HepG2 (cell line): Measurements from ENCODE around the gene TCAIM. TPM values are rescaled to one million over a fixed set of nuclear protein-coding genes. Genes with fewer than 3 reads are reported as not detected.

Experiments used
- ATAC-seq: fragments of 200-7000 bp; cut with Tn5 transposase; 3 replicates; pipeline ENCODE4 v1.9.1; 2020; ENCODE audit warnings: mild to moderate bottlenecking, moderate library complexity
- BruUV-seq: library from RNA; stranded (reverse); fragments of 400-500 nt; replicated peaks from 2 replicates; lab custom pipeline; 2021; lab: Mats Ljungman, UMichigan
- CTCF ChIA-PET: fragments of 300-600 bp; formaldehyde crosslinking; extraction: SDS; loops from one replicate; lab custom pipeline; 2021; ENCODE audit warnings: low total read pairs, inconsistent platforms, low intra/inter-chr PET ratio; lab: Yijun Ruan, JAX
- POLR2A ChIA-PET: fragments of 350-600 bp; sonication (Branson Sonifier 250); formaldehyde crosslinking; loops from one replicate; lab custom pipeline; 2020; ENCODE audit warnings: antibody characterized with exemption, inconsistent platforms; lab: Yijun Ruan, JAX
- DNase-seq: peaks from one replicate; pipeline ENCODE4 v3.0.0-alpha.2; 2015; ENCODE audit warnings: low spot score
- FAIRE-seq: peaks from 3 replicates; lab custom pipeline; 2011; peaks lifted over from hg19 to GRCh38; lab: Jason Lieb, UNC
- H2AFZ ChIP-seq: one replicate; pipeline ENCODE4 v1.6.1; 2011; ENCODE audit warnings: low read length, inconsistent platforms
- H3K27ac ChIP-seq: fragments of 300-600 bp; 3 replicates; pipeline ENCODE4 v1.8.0; 2011; ENCODE audit warnings: mixed run types, mild to moderate bottlenecking, mixed read lengths, low read length, inconsistent platforms; ENCODE audit not compliant: insufficient read depth; ENCODE audit errors: extremely low read length
- H3K27me3 ChIP-seq, 2 experiments: fragments of 200-600 bp in 1 of 2; 2 replicates in 1 of 2; 3 replicates in 1 of 2; pipeline versions ENCODE4 v1.6.0 to v1.8.0; 2011; ENCODE audit warnings: low read length in 2 of 2, mild to moderate bottlenecking in 2 of 2, moderate library complexity in 2 of 2, inconsistent platforms in 1 of 2; ENCODE audit not compliant: insufficient read depth in 2 of 2, control insufficient read depth in 1 of 2
- H3K36me3 ChIP-seq, 2 experiments: fragments of 200-600 bp in 1 of 2; replicated peaks in 1 of 2; 2 replicates in 1 of 2; 3 replicates in 1 of 2; pipeline versions ENCODE4 v1.5.1 to v1.8.0; 2011; ENCODE audit warnings: low read length in 2 of 2, inconsistent platforms in 1 of 2; ENCODE audit not compliant: insufficient read depth in 2 of 2, control insufficient read depth in 1 of 2
- H3K4me1 ChIP-seq: 2 replicates; pipeline ENCODE4 v1.5.1; 2012; ENCODE audit warnings: low read length, inconsistent platforms; ENCODE audit not compliant: insufficient read depth
- H3K4me2 ChIP-seq: 2 replicates; pipeline ENCODE4 v1.6.0; 2011; ENCODE audit warnings: low read depth, low read length, inconsistent platforms
- H3K4me3 ChIP-seq, 3 experiments: fragments of 200-600 bp in 1 of 3; sonication (generic), shearing (Covaris generic) in 1 of 3; replicated peaks in 1 of 3; 2 replicates each; pipeline ENCODE4 v1.5.1; 2011 to 2016; ENCODE audit warnings: low read length in 3 of 3, inconsistent platforms in 2 of 3, low read depth in 2 of 3, mild to moderate bottlenecking in 2 of 3, control low read depth in 1 of 3, mixed read lengths in 1 of 3; ENCODE audit not compliant: insufficient read depth in 1 of 3
- H3K79me2 ChIP-seq: one replicate; pipeline ENCODE4 v1.6.1; 2011; ENCODE audit warnings: low read length, inconsistent platforms; ENCODE audit not compliant: insufficient read depth
- H3K9ac ChIP-seq: 2 replicates; pipeline ENCODE4 v1.6.0; 2011; ENCODE audit warnings: mild to moderate bottlenecking, low read depth, low read length, inconsistent platforms; ENCODE audit not compliant: insufficient read depth
- H3K9me3 ChIP-seq: 2 replicates; pipeline ENCODE4 v1.5.1; 2012; ENCODE audit warnings: mild to moderate bottlenecking, low read length
- H4K20me1 ChIP-seq: 2 replicates; pipeline ENCODE4 v1.6.0; 2011; ENCODE audit warnings: inconsistent platforms, mild to moderate bottlenecking, low read length, moderate library complexity; ENCODE audit not compliant: insufficient read depth
- KAT7 ChIP-seq: IDR thresholded peaks from 2 replicates; pipeline ENCODE4 v1.6.1; 2018; ENCODE audit warnings: borderline replicate concordance, missing compliant biosample characterization
- MYPOP ChIP-seq: sonication (generic); formaldehyde crosslinking; IDR thresholded peaks from 2 replicates; pipeline ENCODE4 v1.8.1; 2023; ENCODE audit warnings: mild to moderate bottlenecking, moderate library complexity, missing genetic modification reagents
- NR2C2 ChIP-seq: sonication (generic); formaldehyde crosslinking; IDR thresholded peaks from 2 replicates; pipeline ENCODE4 v1.4.0; 2020; ENCODE audit warnings: missing genetic modification reagents, mild to moderate bottlenecking, moderate library complexity, borderline replicate concordance
- SRF ChIP-seq: IDR thresholded peaks from 2 replicates; pipeline ENCODE4 v1.6.1; 2011; ENCODE audit warnings: mild to moderate bottlenecking, low read depth, low read length, moderate library complexity
- SRY ChIP-seq: sonication (generic); formaldehyde crosslinking; IDR thresholded peaks from 2 replicates; pipeline ENCODE4 v1.8.0; 2022; ENCODE audit warnings: mild to moderate bottlenecking, missing genetic modification reagents
- ZNF230 ChIP-seq: sonication (generic); formaldehyde crosslinking; IDR thresholded peaks from 2 replicates; pipeline ENCODE4 v1.4.0; 2020; ENCODE audit warnings: mild to moderate bottlenecking, missing genetic modification reagents
- ZNF629 ChIP-seq: sonication (generic); formaldehyde crosslinking; conservative IDR thresholded peaks from 2 replicates; pipeline ENCODE4 v1.5.0; 2020; ENCODE audit warnings: missing genetic modification reagents
- WGBS: methylation state at CpG from one replicate; pipeline ENCODE4 v1.1.6; 2017; ENCODE audit warnings: low lambda C conversion rate; 5-methylcytosine and 5-hydroxymethylcytosine counted together
- in situ Hi-C: cut with HindIII; loops from 2 replicates; pipeline ENCODE4 v1.10.0; 2017; ENCODE audit warnings: low pct_unique_long_range_greater_than_20kb; ENCODE audit not compliant: extremely low pct_ligation_motif_present
- intact Hi-C: fragments of 100-400 bp; cut with micrococcal nuclease; formaldehyde crosslinking; loops from one replicate; pipeline ENCODE4 v1.10.0; 2022; ENCODE audit not compliant: unreplicated experiment
- polyA plus RNA-seq, 8 experiments: library from polyadenylated mRNA; depleted of rRNA in 3 of 8; stranded (reverse) in 7 of 8; unstranded in 1 of 8; fragments of >200 nt; fragmentation: Illumina TruSeq in 4 of 8; extraction: Trizol in 4 of 8; gene quantifications; 2 replicates each; pipeline versions ENCODE4 v1.2.1 to v1.2.3, GENCODE V29; 2011 to 2016; ENCODE audit warnings: low read depth in 4 of 8, missing spikeins in 1 of 8, mixed read lengths in 1 of 8; ENCODE audit not compliant: insufficient read depth in 1 of 8
- total RNA-seq, 5 experiments: library from RNA; depleted of rRNA; stranded (reverse); fragments of >200 nt; fragmentation: Illumina TruSeq; extraction: Trizol; gene quantifications; 2 replicates each; pipeline ENCODE4 v1.2.3, GENCODE V29; 2016; ENCODE audit warnings: low read depth in 1 of 5
- TF ChIP-seq, protein P1 (sequence below): sonication (generic); formaldehyde crosslinking; IDR thresholded peaks from 2 replicates; pipeline ENCODE4 v1.8.0; 2022; ENCODE audit warnings: missing genetic modification reagents, mild to moderate bottlenecking, inconsistent platforms, borderline replicate concordance
- TF ChIP-seq, protein P2 (sequence below): sonication (generic); formaldehyde crosslinking; IDR thresholded peaks from 2 replicates; pipeline ENCODE4 v1.5.0; 2020; ENCODE audit warnings: mild to moderate bottlenecking, missing genetic modification reagents, moderate library complexity
- TF ChIP-seq, protein P3 (sequence below), 2 experiments: sonication (generic) in 1 of 2; formaldehyde crosslinking in 1 of 2; IDR thresholded peaks; 2 replicates each; pipeline versions ENCODE4 v1.4.0 to v1.6.1; 2018 to 2020; ENCODE audit warnings: missing genetic modification reagents in 2 of 2, borderline replicate concordance in 1 of 2, low read depth in 1 of 2, mild to moderate bottlenecking in 1 of 2, missing biosample characterization in 1 of 2
- TF ChIP-seq, protein P4 (sequence below): sonication (generic); formaldehyde crosslinking; IDR thresholded peaks from 2 replicates; pipeline ENCODE4 v1.8.0; 2023; ENCODE audit warnings: mild to moderate bottlenecking, missing genetic modification reagents

The TCAIM gene
- total and polyA plus RNA-seq, 2 of the 13 experiments (the other 11 are each of a cell fraction or from before 2014, with no cell fraction given), result 16.9 to 22.6 TPM

- TF ChIP-seq, protein P1, sequence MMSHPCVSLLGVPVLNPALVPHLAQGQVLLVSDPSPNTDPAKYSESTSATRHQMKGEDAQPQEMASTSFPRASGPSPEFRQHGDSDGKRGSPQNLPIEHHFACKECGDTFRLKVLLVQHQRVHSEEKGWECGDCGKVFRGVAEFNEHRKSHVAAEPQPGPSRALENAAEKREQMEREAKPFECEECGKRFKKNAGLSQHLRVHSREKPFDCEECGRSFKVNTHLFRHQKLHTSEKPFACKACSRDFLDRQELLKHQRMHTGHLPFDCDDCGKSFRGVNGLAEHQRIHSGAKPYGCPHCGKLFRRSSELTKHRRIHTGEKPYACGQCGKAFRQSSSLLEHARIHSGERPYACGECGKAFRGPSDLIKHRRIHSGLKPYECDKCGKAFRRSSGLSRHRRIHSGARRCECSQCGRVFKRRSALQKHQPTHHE (CRISPR knock-in tag), result 0 out of 2 replicates have a peak, but pooled peaks have one; percentile 65
- TF ChIP-seq, protein P2, sequence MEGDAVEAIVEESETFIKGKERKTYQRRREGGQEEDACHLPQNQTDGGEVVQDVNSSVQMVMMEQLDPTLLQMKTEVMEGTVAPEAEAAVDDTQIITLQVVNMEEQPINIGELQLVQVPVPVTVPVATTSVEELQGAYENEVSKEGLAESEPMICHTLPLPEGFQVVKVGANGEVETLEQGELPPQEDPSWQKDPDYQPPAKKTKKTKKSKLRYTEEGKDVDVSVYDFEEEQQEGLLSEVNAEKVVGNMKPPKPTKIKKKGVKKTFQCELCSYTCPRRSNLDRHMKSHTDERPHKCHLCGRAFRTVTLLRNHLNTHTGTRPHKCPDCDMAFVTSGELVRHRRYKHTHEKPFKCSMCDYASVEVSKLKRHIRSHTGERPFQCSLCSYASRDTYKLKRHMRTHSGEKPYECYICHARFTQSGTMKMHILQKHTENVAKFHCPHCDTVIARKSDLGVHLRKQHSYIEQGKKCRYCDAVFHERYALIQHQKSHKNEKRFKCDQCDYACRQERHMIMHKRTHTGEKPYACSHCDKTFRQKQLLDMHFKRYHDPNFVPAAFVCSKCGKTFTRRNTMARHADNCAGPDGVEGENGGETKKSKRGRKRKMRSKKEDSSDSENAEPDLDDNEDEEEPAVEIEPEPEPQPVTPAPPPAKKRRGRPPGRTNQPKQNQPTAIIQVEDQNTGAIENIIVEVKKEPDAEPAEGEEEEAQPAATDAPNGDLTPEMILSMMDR, result 0 out of 2 replicates have a peak, but pooled peaks have one; percentile 9
Measured at GRCh38 chr3:44419116-44419922, 80.8 kb downstream of the TCAIM start (continued).

GRCh38 chr3:44419923-44420650 is 81.5 kb downstream of the TCAIM start:
- ChIA-PET POLR2A (interaction anchor here (1.0 to 1.8 kb wide), 2 partner anchors 19 to 82 kb away, joined by 3 to 8 read pairs; partner anchors contain the start of gene TCAIM), CTCF (no interaction called here)
- Histone ChIP-seq H2AFZ (no peak overlapping the region), H3K36me3 (no peaks in the 10 kb centered on the region), H3K4me2 (peak overlapping the region; percentile 58), H3K9ac (no peak overlapping the region), H3K9me3 (no peaks in the 10 kb centered on the region), H3K4me1 (peaks cover 33% of the 10 kb centered on the region), H3K4me3 (peak overlapping the region in 1 of 3 experiments; percentile 18; a peak in 1 of 6 replicates), H4K20me1 (no peaks in the 10 kb centered on the region), H3K79me2 (no peaks in the 10 kb centered on the region), H3K27me3 (peaks cover 0 to 5% of the 10 kb centered on the region in 2 experiments; a peak in 2 of 5 replicates), H3K27ac (no peak overlapping the region)
- FAIRE-seq, result no peak
- WGBS, result 40% methylated on average over 3 of the region's 14 CpGs
- ATAC-seq, result peak; percentile 6; the same call in 1 of the 3 replicates
- in situ Hi-C loops (no loop called here), intact Hi-C loops (loop anchor here (5.0 kb wide), 1 partner anchor 98 kb away; no protein-coding TSS in a partner anchor)
- BruUV-seq, result no TSS peak
- no peak for DNase-seq
- no peak for TF ChIP-seq KAT7
- no peak for TF ChIP-seq SRY (CRISPR knock-in tag)
- no peak for TF ChIP-seq SRF
- TF ChIP-seq, protein P3, sequence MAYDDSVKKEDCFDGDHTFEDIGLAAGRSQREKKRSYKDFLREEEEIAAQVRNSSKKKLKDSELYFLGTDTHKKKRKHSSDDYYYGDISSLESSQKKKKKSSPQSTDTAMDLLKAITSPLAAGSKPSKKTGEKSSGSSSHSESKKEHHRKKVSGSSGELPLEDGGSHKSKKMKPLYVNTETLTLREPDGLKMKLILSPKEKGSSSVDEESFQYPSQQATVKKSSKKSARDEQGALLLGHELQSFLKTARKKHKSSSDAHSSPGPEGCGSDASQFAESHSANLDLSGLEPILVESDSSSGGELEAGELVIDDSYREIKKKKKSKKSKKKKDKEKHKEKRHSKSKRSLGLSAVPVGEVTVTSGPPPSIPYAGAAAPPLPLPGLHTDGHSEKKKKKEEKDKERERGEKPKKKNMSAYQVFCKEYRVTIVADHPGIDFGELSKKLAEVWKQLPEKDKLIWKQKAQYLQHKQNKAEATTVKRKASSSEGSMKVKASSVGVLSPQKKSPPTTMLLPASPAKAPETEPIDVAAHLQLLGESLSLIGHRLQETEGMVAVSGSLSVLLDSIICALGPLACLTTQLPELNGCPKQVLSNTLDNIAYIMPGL (CRISPR knock-in tag; IDR thresholded peaks at IDR 0.05; ENCODE audit: borderline replicate concordance in 1 of 2, low read depth in 1 of 2), result 0 out of 4 replicates have a peak, but pooled peaks of 1 of the 2 experiments have one; percentile 6
- TF ChIP-seq, protein P4, sequence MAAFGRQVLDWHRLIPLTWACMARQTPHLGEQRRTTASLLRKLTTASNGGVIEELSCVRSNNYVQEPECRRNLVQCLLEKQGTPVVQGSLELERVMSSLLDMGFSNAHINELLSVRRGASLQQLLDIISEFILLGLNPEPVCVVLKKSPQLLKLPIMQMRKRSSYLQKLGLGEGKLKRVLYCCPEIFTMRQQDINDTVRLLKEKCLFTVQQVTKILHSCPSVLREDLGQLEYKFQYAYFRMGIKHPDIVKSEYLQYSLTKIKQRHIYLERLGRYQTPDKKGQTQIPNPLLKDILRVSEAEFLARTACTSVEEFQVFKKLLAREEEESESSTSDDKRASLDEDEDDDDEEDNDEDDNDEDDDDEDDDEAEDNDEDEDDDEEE (CRISPR knock-in tag), result no peak
- no peak for TF ChIP-seq ZNF230
- TF ChIP-seq ZNF629 (CRISPR knock-in tag), result peak; percentile 54; the same call in 1 of the 2 replicates
- TF ChIP-seq MYPOP (CRISPR knock-in tag), result no peak
- TF ChIP-seq NR2C2 (CRISPR knock-in tag), result peak; percentile 34; the same call in 1 of the 2 replicates
